ENCODE data around the gene XNDC1N.

XNDC1N gene, protein sequence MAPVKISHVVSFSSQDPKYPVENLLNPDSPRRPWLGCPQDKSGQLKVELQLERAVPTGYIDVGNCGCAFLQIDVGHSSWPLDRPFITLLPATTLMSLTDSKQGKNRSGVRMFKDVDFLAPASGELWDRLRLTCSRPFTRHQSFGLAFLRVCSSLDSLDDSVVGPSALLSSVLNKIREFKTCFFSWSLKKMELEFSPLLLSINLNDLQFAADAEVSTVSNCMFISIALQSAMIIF

DNA sequence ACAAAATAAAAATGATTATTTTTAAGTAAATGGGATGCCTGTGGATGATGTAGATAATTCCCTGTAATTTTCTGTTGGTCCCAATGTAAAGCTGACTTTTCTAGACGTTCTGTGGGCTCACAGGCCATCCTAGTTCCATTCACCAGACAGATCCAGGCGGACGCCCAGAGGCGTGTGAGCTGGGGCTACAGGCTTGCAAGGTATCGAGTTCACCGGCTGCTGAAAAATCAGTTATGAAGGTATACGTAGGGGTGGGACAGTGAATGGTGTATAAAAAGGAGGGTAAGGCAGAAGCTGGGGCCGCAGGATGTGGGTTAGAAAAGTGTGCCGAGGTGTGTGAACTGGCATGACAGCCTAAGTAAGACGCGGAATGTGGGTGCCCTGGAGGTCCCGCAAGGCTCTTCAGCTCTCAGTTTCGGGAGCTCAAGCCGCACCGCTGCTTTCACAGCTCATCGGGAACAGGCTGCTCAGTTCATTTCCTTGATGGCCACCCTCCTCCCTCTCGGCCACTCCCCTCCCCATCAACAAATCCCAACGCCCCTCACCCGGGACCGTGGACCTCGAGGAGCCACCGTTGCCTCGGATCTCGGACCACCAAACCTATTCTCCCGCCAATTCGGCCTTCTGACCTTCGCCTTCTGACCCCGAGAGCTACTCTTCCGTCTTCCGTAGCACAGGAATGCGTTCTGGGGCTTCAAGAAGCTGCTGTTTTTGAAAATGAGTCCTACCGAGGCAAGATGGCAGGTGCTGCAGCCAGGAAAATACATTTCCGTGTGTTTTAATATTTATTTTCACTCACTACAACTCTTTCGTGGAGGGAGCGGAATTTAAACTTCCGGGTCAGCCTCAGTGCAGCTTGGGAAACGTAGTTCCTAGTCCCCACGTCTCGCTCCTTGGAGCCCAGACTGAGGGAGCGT is at the start of gene XNDC1N:
TSS of gene XNDC1N (minus strand) at position 775 of the 917 bp plus-strand sequence. CDS start 5,241 bp downstream, outside the sequence.
- DNase-seq: peak; percentile 92

DNA sequence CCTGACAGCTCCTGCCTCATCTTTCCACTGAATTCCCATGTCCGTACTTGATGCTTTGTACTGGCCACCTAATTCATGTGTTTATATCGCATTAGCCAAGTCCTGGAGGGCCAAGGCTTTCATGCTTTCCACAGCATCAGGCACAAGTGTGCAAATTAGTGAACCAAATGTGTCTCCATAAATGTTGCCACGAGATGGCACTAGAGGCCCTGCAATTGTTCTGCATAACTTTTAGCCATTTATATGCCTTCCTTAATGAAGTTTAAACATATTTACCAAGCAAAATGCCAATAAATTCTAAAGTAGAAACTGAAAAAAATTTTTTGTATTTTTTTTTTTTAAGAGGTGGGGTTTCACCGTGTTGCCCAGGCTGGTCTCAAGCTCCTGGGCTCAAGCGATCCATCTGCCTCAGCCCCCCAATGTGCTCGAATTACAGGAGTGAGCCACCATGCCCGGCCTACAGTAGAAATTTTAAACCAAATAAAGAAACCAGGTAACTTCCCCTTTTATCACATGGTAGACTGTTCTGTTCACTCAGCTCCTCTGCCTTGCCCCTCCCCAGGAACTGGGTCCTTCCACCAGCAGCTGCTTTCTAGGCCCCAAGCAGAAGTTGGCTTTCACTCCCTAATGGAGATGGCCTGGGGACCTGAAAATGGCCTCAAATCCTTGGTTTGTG is 49.5 kb upstream of the XNDC1N start:
- DNase-seq: peak; percentile 23

DNA sequence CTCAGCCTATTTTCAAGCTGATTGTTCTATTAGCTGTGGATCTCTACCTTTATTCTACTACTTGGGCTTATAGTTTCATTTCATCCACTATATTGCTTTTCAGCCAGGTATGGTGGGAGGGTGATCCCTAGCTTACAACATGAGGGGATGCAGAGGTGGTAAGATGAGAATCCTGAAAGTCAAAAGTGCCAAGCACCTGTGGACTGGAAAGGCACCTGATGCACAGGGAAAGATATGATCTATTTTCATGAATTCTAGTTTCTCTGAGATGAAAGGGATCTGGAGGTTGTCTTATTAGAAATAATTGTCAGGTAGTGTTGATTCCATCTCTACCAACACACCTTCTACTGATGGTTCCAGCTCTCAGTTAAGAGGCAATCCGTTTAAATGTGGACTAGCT is 48.7 kb upstream of the XNDC1N start:
- DNase-seq: no peak

DNA sequence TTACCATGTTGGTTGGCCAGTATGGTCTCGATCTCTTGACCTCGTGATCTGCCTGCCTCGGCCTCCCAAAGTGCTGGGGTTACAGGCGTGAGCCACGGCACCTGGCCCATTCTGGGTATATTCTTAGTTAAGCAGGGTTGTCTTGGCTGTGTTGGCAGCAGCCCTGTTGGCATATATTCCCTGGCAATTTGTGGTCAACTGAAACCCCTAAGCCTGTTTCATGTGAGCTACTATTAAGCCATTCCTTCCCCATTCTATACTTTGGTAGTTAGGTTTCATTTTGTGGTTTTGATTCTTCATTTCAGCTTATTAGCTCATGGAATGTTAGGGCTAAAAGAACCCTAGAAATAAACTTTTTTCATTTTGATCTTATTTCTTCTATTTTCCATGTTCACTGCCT is 48.2 kb upstream of the XNDC1N start:
- DNase-seq: no peak

DNA sequence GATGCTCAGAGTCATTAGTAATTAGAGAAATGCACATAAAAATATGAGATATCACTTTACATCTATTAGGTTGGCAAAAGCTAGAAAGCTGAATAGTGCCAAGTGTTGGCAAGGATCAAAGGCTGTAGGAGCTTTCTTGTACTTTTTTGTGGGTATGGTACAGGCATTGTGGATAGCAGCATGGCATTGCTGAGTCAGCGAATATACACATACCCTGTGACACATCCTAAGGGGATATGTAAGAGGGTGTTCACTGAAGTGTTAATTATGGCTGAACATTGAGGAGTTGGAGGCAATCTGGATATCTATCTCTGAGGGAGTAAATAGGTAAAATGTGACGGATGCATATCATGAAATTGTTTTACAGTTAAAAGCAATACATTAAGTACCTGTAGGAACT is 43.3 kb upstream of the XNDC1N start:
- DNase-seq: no peak

DNA sequence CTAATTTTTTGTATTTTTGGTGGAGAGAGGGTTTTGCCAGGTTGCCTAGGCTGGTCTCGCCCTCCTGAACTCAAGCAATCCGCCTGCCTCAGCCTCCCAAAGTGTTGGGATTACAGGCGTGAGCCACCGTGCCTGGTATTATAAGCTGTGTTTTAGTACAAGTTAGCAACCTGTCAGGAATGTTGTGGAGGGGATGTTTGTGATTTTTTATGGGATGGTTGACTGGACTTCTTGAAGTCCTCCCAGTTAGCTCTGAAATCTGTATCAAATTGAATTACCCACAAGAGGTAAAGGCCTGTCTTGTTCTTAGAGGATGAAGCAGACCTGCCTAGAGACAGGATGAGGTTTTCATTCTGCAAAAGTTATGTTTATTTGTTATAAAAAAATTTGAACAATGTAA is 36.2 kb upstream of the XNDC1N start:
- DNase-seq: no peak

DNA sequence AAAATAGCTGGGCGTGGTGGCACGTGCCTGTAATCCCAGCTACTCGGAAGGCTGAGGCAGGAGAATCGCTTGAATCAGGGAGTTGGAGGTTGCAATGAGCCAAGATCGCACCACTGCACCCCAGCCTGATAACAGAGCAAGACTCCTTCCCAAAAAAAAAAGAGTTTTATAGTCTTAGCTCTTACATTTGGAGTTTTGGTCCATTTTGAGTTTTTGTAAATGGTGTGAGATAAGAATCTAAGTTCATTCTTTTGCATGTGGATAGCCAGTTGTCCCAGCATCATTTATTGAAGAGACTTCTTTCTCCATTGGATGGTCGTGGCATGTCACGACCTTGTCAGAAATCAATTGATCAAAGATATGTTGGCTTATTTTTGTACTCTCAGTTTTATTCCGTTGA is 35.1 kb upstream of the XNDC1N start:
- DNase-seq: no peak

DNA sequence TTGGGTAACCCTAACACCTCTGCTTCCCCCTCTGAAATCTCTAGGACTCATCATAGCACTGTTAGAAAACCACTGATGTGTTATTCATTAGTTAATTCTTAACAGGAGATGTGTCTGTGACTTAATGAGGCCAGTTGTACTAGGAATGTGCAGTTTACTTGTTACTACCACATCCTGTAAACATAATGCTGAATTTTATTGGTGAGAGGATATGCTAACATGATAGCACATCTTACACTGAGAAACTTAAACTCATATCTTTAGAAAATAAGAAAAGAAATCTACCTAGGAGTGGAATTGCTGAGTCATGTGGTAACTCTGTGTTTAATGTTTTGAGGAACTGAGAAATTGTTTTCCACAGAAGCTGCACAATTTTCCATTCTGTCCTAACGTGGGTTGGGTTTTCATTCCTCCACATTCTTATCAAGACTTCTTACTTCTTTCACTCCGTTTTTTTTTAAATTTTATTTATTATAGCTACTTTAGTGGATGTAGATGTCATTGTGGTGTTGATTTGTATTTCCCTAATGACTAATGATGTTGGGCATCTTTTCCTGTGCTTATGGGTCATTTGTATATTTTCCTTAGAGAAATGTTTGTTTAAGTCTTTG is 34.1 kb upstream of the XNDC1N start:
- no peak for DNase-seq

DNA sequence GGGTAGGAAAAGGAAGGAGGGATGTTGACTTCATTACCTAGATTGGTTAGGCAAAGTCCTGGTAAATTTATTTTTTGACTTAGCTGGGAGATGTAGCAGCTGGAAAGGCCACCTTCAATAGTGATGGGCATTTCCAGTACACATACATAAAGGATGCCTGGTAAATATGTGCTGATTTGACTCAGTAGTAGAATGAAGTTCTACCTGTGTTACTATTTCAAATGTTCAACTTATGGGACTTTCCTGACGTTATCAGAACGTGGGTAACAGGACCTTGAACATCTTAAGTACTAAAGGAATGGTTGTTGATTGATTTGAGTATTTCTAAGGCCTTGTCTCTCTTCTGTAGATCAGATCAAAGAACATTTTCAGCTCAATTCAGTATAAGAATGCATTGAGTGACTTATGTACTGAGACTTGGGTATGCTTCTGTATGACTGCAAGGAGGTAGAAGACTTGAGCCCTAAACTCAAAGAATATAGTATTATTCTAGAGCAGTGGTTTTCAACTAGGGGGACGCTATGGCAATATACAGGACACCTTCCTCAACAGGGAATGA is 27.6 kb upstream of the XNDC1N start:
- DNase-seq: no peak

DNA sequence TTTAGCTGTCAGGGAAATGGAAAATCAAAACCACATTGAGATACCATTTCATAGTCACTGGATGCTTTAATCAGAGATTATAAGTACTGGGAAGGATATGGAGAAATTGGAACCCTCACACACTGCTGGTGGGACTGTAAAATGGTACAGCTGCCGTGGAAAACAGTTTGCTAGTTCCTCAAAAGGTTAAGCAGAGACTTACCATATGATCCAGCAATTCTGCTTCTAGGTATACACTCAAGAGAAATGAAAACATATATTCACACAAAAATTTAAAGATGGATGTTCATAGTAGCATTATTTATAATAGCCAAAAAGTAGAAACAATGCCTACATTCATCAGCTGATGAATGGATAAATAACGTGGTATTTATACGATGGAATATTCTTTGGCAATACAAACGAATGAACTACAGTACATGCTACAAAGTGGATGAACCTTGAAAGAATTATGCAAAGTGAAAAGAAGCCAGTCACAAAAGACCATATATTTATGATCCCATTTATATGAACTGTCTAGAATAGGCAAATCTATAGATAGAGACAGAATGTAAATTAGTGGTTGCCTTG is 23.4 kb upstream of the XNDC1N start:
- no peak for DNase-seq

DNA sequence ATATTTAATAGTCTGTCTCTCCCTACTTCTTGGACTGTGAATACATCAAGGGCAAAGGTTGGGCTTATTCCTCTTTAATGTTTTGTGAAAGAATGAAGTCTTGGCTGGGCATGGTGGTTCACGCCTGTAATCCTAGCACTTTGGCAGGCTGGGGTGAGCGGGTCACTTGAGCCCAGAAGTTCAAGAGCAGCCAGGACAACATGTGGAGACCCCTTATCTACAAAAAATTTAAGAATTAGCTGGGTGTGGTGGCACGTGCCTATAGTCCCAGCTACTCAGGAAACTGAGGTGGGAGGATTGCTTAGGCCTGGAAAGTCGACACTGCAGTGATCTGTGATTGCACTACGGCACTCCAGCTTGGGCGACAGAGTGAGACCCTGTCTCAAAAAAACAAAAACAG is 20.6 kb upstream of the XNDC1N start:
- no peak for DNase-seq

DNA sequence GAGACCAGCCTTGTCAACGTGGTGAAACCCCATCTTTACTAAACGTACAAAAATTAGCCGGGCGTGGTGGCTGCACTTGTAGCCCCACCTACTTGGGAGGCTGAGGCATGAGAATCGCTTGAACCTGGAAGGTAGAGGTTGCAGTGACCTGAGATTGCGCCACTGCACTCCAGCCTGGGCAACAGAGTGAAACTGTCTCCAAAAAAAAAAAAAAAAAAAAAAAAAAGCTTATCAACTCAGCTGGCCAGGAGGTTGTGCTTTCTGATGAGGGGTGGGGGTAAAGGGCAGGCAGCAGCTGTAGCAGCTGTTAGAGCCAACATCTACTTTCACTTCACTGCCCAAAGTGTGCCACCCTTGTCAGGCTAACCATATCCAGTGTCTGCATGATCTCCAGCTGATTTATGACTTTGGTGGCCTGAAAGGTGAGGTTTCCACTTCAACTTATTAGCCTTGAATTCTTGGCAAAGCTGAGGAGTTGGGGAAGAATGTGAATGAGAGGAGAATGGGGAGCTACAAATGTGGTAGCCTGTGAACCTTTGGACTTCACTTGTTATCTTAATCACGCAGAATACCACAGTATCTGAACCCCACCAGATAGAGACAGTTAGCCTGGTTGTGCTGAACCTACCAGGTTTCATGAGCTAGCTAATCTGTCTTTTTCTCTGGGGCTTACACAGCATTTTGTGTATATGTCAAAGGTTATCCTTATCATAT is 20.1 kb upstream of the XNDC1N start:
- no peak for DNase-seq

DNA sequence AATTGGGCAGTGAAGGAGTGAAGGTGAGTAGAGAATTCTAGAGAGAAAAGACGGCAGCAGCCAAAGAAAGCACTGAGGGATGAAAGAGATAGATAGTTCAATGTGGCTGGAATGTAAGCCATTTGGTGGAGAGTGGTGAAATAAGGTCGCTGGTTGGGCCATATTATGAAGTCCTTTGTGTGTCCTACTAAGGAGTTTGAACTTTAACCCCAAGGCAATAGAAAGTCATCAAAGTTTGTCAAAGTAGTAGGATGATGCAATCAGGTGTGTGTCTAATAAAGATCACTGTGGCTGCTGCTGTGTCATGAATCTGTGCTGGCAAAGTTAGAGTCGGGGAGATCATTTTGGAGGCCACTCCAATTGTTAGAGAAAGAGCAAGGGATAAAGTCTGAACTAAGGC is 19.1 kb upstream of the XNDC1N start:
- DNase-seq: no peak

DNA sequence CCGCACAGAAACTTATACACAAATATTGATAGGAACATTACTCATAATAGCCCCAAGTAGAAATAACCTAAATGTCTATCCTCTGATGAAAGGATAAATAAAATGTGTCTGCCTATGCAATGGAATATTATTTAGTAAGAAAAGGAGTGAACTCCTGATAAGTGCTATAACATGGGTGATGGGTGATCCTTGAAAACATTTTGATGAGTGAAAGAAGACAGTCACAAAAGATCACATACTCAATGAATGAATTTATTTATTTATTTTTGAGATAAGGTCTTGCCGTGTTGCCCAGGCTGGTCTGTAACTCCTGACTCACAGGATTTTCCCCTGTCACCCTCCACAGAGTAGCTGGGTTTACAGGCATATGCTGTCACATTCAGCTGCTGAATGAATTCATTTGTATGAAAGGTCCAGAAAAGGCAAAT is 17.8 kb upstream of the XNDC1N start:
- DNase-seq: no peak

DNA sequence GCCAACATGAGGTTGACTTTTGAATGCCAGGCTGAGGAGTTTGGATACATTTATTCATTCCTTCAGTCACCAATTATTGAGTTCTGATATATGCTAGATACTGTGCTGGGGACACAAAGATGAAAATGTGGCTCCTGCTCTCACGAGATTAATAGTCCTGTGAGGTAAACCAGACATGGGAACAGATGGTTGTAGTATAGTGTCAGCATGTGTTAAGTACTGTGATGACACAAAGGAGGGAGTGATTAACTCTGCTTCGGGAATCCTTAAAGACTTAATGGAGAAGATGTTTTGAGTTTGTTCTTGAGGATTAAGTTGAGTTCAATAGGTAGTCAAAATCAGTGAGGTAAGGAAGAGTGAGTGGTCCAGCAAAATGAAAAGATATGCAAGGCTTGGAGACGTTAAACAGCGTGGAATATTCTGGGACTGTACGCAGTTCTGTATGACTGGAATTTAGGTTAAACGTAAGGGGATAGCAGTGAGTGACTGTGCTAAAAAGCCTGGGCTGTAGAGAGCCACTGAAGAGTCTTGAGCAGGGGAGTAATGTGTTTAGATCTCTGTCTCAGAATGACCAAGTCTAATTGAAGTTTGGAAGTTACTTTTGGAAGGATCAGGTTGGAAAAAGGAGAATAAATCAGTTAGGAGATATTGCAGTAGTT is 12.3 kb upstream of the XNDC1N start:
- no peak for DNase-seq

DNA sequence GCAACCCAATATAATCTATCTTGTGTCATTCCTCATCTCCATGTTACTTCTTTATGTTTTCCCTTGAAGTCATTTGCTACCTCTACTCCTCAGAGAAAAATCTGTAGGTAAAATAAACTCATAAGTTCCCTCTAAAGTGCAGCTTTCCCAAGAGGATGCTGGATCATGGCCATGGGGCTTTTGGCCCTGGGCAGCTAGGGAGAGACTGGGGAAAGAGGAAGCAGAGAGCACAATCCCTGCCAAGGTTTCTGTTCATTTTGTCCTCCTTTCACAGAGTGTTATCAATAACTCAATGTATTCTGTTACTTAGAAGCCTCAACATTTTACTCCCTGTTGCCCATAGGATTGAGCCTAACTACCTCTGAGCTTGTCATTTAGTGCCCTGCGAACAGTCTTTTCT is 9.4 kb upstream of the XNDC1N start:
- DNase-seq: no peak

DNA sequence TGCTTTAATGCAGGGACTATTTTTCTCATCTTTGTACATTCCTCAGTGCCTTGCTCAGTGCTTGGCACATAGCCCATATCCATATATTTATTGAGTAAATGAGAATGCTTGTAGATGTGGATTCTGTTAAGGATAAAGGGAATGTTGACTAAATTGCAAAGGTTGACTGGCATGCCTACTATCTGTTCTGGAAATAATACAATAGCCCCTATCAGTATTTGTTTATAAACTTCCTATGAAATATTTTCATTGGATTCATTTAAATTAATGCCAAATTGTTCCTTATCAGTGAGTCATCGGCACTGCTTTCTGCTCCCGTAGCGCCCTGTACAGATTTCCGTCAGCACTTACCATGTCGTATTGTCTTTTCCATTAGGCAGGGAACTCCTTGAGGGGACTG is 8.4 kb upstream of the XNDC1N start:
- DNase-seq: no peak

DNA sequence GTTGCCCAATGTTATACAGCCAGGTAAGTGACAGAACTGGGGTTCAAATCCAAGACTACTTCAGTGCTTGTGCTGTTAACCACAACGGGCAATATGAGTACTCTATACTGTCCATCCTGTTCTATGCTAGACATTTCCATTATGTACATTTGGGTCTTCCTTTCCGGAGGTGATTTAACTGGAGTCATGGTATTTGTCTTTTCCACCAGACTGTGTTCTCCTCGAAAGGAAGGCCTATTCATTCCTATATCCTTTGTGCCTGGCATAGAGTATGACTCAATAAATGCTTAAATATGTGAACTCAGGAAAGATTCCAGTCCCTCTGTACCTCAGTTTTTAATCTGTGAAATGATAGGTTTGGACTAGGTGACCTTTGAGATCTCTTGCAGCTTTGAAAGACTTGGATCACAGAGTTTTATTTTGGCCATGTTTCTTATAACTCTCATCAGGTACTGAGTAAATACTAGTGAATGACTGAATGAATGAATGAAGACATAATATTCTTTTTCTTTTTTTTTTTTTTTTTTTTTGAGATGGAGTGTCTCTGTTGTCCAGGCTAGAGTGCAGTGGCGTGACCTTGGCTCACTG is 7.0 kb upstream of the XNDC1N start:
- no peak for DNase-seq

DNA sequence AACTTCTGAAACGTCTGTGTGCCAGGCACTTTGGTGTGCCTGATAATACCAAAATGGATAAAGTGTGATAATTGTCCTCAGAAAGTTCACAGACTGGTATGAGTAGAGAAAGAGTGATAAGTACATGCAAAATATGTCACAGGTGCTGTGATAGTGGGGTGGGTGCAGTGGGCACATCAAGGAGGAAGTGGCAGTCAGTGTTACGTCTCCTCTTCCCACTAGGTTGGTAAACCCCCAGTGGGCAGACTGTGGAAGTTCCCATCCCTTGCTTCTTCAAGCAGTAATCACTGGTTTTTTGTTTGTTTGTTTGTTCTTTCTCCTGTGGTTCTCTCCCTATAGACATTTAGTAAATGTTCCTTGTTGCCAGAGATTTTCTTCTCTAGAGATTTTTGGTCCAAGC is 5.8 kb upstream of the XNDC1N start:
- no peak for DNase-seq

DNA sequence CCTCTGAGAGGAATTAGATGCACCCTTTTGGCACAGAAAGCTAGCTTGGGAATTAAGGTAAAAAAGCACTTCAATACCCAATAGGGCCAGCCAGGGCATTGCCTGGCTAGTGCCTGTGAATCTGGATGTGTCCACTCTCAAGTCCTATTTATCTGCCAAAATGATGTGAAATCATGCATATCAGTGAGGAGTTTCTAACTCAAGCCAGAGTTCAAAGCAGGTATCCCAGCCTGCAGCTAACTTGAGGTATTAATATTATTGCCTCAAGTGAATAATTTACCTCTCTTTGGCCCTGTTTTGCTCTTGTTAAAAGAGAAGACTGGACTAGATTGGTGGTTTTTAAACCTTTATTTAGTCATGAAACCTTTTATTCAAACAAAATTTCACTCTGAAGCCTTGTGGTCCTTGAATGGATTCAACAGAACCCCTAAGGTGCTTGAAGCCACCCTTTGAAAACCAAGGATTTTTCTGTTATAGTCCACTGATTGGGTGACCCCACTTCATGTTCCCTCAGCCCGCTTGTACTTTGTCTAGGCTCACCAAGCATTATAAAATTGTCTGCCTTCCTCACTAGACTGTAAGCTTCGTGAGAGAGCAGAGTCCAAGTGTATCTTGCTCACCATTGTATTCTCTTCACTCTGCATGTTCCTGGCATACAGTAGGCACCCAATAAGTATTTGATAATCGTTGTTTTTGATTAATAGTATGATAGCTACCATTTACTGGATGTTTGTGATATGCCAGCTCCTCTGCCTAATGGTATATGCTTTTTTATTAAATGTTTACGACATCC is 4.9 kb upstream of the XNDC1N start:
- no peak for DNase-seq
